ENCODE measurements around the gene CYP46A1.

Gene CYP46A1

GRCh38 chr14:99702115-99702514 is 18.0 kb downstream of the CYP46A1 start:
- no peak overlapping the region for H3K4me3 ChIP-seq (ENCODE audit: control insufficient read depth in 1 of 7, extremely low read depth in 1 of 7, insufficient read depth in 4 of 7, low read depth in 2 of 7, low read length in 6 of 7)
- no peak overlapping the region for H3K27ac ChIP-seq (ENCODE audit: insufficient read depth in 1 of 2, low read depth in 1 of 2, low read length in 2 of 2, poor library complexity in 1 of 2, severe bottlenecking in 2 of 2)
- DNase-seq: no peak
- H3K27me3 ChIP-seq (replicated peaks in 2 of 5; ENCODE audit: control insufficient read depth in 4 of 5, insufficient read depth in 5 of 5, low read length in 4 of 5): peaks cover 0 to 35% (median 5%) of the 10 kb centered on the region in 5 experiments
- no peaks in the 10 kb centered on the region for H3K36me3 ChIP-seq (ENCODE audit: control insufficient read depth in 4 of 4, insufficient read depth in 4 of 4, low read length in 3 of 4)
- POLR2A ChIA-PET: no interaction called here
- no peaks in the 10 kb centered on the region for H3K4me1 ChIP-seq (ENCODE audit: control extremely low read depth in 1 of 4, control insufficient read depth in 4 of 4, insufficient read depth in 4 of 4, low read length in 3 of 4)
- peaks cover 4 to 20% (median 13%) of the 10 kb centered on the region in 5 experiments for H3K9me3 ChIP-seq (ENCODE audit: control extremely low read depth in 1 of 5, control insufficient read depth in 4 of 5, insufficient read depth in 2 of 5, low read depth in 1 of 5, low read length in 4 of 5)
- CTCF ChIA-PET: interaction anchor here (1.7 to 2.4 kb wide), 2 partner anchors 14 to 17 kb away, joined by 3 to 5 read pairs; partner anchors contain the start of gene CYP46A1

GRCh38 chr14:99703381-99703780 is 19.3 kb downstream of the CYP46A1 start:
- 92% methylated on average over 2 of the region's 3 CpGs for WGBS (ENCODE audit: insufficient coverage)
- Histone ChIP-seq H3K9me3 (ENCODE audit: control extremely low read depth in 1 of 5, control insufficient read depth in 4 of 5, insufficient read depth in 2 of 5, low read depth in 1 of 5, low read length in 4 of 5) (peaks cover 4 to 20% (median 10%) of the 10 kb centered on the region in 5 experiments), H3K4me3 (ENCODE audit: control insufficient read depth in 1 of 7, extremely low read depth in 1 of 7, insufficient read depth in 4 of 7, low read depth in 2 of 7, low read length in 6 of 7) (no peak overlapping the region), H3K27ac (ENCODE audit: insufficient read depth in 1 of 2, low read depth in 1 of 2, low read length in 2 of 2, poor library complexity in 1 of 2, severe bottlenecking in 2 of 2) (no peak overlapping the region), H3K36me3 (ENCODE audit: control insufficient read depth in 4 of 4, insufficient read depth in 4 of 4, low read length in 3 of 4) (no peaks in the 10 kb centered on the region), H3K27me3 (replicated peaks in 2 of 5; ENCODE audit: control insufficient read depth in 4 of 5, insufficient read depth in 5 of 5, low read length in 4 of 5) (peaks cover 0 to 23% (median 3%) of the 10 kb centered on the region in 5 experiments), H3K4me1 (ENCODE audit: control extremely low read depth in 1 of 4, control insufficient read depth in 4 of 4, insufficient read depth in 4 of 4, low read length in 3 of 4) (no peaks in the 10 kb centered on the region)
- POLR2A ChIA-PET: no interaction called here
- no peak for DNase-seq
- CTCF ChIA-PET: interaction anchor here (1.7 kb wide), 1 partner anchor 15 kb away, joined by 3 read pairs; no protein-coding TSS in a partner anchor

GRCh38 chr14:99704037-99704436 is 19.9 kb downstream of the CYP46A1 start:
- H3K4me3 ChIP-seq (ENCODE audit: control insufficient read depth in 1 of 7, extremely low read depth in 1 of 7, insufficient read depth in 4 of 7, low read depth in 2 of 7, low read length in 6 of 7): no peak overlapping the region
- POLR2A ChIA-PET: no interaction called here
- no peak overlapping the region for H3K27ac ChIP-seq (ENCODE audit: insufficient read depth in 1 of 2, low read depth in 1 of 2, low read length in 2 of 2, poor library complexity in 1 of 2, severe bottlenecking in 2 of 2)
- no peaks in the 10 kb centered on the region for H3K36me3 ChIP-seq (ENCODE audit: control insufficient read depth in 4 of 4, insufficient read depth in 4 of 4, low read length in 3 of 4)
- CTCF ChIA-PET: interaction anchor here (1.2 to 1.7 kb wide), 2 partner anchors 16 to 20 kb away, joined by 3 read pairs; partner anchors contain the start of gene CYP46A1
- no peaks in the 10 kb centered on the region for H3K4me1 ChIP-seq (ENCODE audit: control extremely low read depth in 1 of 4, control insufficient read depth in 4 of 4, insufficient read depth in 4 of 4, low read length in 3 of 4)
- H3K9me3 ChIP-seq (ENCODE audit: control extremely low read depth in 1 of 5, control insufficient read depth in 4 of 5, insufficient read depth in 2 of 5, low read depth in 1 of 5, low read length in 4 of 5): peaks cover 4 to 23% (median 10%) of the 10 kb centered on the region in 5 experiments
- no peak for DNase-seq
- no CpG with 5 or more reads among the region's 2 CpGs for WGBS (ENCODE audit: insufficient coverage)
- H3K27me3 ChIP-seq (replicated peaks in 2 of 5; ENCODE audit: control insufficient read depth in 4 of 5, insufficient read depth in 5 of 5, low read length in 4 of 5): peaks cover 0 to 16% (median 3%) of the 10 kb centered on the region in 5 experiments

- Histone ChIP-seq H3K36me3 (ENCODE audit: control insufficient read depth in 4 of 4, insufficient read depth in 4 of 4, low read length in 3 of 4) (no peaks in the 10 kb centered on the region), H3K9me3 (ENCODE audit: control extremely low read depth in 1 of 5, control insufficient read depth in 4 of 5, insufficient read depth in 2 of 5, low read depth in 1 of 5, low read length in 4 of 5) (peaks cover 4 to 34% (median 10%) of the 10 kb centered on the region in 5 experiments), H3K4me1 (ENCODE audit: control extremely low read depth in 1 of 4, control insufficient read depth in 4 of 4, insufficient read depth in 4 of 4, low read length in 3 of 4) (no peaks in the 10 kb centered on the region), H3K4me3 (ENCODE audit: control insufficient read depth in 1 of 7, extremely low read depth in 1 of 7, insufficient read depth in 4 of 7, low read depth in 2 of 7, low read length in 6 of 7) (no peak overlapping the region), H3K27ac (ENCODE audit: insufficient read depth in 1 of 2, low read depth in 1 of 2, low read length in 2 of 2, poor library complexity in 1 of 2, severe bottlenecking in 2 of 2) (no peak overlapping the region), H3K27me3 (replicated peaks in 2 of 5; ENCODE audit: control insufficient read depth in 4 of 5, insufficient read depth in 5 of 5, low read length in 4 of 5) (peaks cover 0 to 14% (median 4%) of the 10 kb centered on the region in 5 experiments)
- ChIA-PET CTCF (no interaction called here), POLR2A (no interaction called here)
- no peak for DNase-seq
- WGBS (ENCODE audit: insufficient coverage): 78% methylated on average over 6 of the region's 8 CpGs
These were observed 22.2 kb downstream of the CYP46A1 start for GRCh38 chr14:99706107-99706900.

- peaks cover 0 to 19% (median 7%) of the 10 kb centered on the region in 5 experiments for H3K27me3 ChIP-seq (replicated peaks in 2 of 5; ENCODE audit: control insufficient read depth in 4 of 5, insufficient read depth in 5 of 5, low read length in 4 of 5)
- WGBS (ENCODE audit: insufficient coverage): 93% methylated on average over 2 of the region's 2 CpGs
- no peak overlapping the region for H3K4me3 ChIP-seq (ENCODE audit: control insufficient read depth in 1 of 7, extremely low read depth in 1 of 7, insufficient read depth in 4 of 7, low read depth in 2 of 7, low read length in 6 of 7)
- no peaks in the 10 kb centered on the region for H3K4me1 ChIP-seq (ENCODE audit: control extremely low read depth in 1 of 4, control insufficient read depth in 4 of 4, insufficient read depth in 4 of 4, low read length in 3 of 4)
- no peak for DNase-seq
- no peak overlapping the region for H3K27ac ChIP-seq (ENCODE audit: insufficient read depth in 1 of 2, low read depth in 1 of 2, low read length in 2 of 2, poor library complexity in 1 of 2, severe bottlenecking in 2 of 2)
- POLR2A ChIA-PET: no interaction called here
- no peaks in the 10 kb centered on the region for H3K36me3 ChIP-seq (ENCODE audit: control insufficient read depth in 4 of 4, insufficient read depth in 4 of 4, low read length in 3 of 4)
- H3K9me3 ChIP-seq (ENCODE audit: control extremely low read depth in 1 of 5, control insufficient read depth in 4 of 5, insufficient read depth in 2 of 5, low read depth in 1 of 5, low read length in 4 of 5): peaks cover 2 to 29% (median 10%) of the 10 kb centered on the region in 5 experiments
- CTCF ChIA-PET: interaction anchor here (0.6 kb wide), 1 partner anchor 39 kb away, joined by 4 read pairs; no protein-coding TSS in a partner anchor
These were observed 23.3 kb downstream of the CYP46A1 start for GRCh38 chr14:99707420-99707819.

GRCh38 chr14:99707921-99708320 is 23.8 kb downstream of the CYP46A1 start:
- no peaks in the 10 kb centered on the region for H3K4me1 ChIP-seq (ENCODE audit: control extremely low read depth in 1 of 4, control insufficient read depth in 4 of 4, insufficient read depth in 4 of 4, low read length in 3 of 4)
- DNase-seq: no peak
- ChIA-PET CTCF (no interaction called here), POLR2A (no interaction called here)
- peaks cover 0 to 19% (median 7%) of the 10 kb centered on the region in 5 experiments for H3K27me3 ChIP-seq (replicated peaks in 2 of 5; ENCODE audit: control insufficient read depth in 4 of 5, insufficient read depth in 5 of 5, low read length in 4 of 5)
- 100% methylated on average over 9 of the region's 9 CpGs for WGBS (ENCODE audit: insufficient coverage)
- H3K36me3 ChIP-seq (ENCODE audit: control insufficient read depth in 4 of 4, insufficient read depth in 4 of 4, low read length in 3 of 4): no peaks in the 10 kb centered on the region
- H3K9me3 ChIP-seq (ENCODE audit: control extremely low read depth in 1 of 5, control insufficient read depth in 4 of 5, insufficient read depth in 2 of 5, low read depth in 1 of 5, low read length in 4 of 5): peaks cover 0 to 29% (median 9%) of the 10 kb centered on the region in 5 experiments
- no peak overlapping the region for H3K27ac ChIP-seq (ENCODE audit: insufficient read depth in 1 of 2, low read depth in 1 of 2, low read length in 2 of 2, poor library complexity in 1 of 2, severe bottlenecking in 2 of 2)
- no peak overlapping the region for H3K4me3 ChIP-seq (ENCODE audit: control insufficient read depth in 1 of 7, extremely low read depth in 1 of 7, insufficient read depth in 4 of 7, low read depth in 2 of 7, low read length in 6 of 7)

- ChIA-PET POLR2A (no interaction called here), CTCF (no interaction called here)
- DNase-seq: no peak
- peaks cover 0 to 24% (median 5%) of the 10 kb centered on the region in 5 experiments for H3K9me3 ChIP-seq (ENCODE audit: control extremely low read depth in 1 of 5, control insufficient read depth in 4 of 5, insufficient read depth in 2 of 5, low read depth in 1 of 5, low read length in 4 of 5)
- H3K36me3 ChIP-seq (ENCODE audit: control insufficient read depth in 4 of 4, insufficient read depth in 4 of 4, low read length in 3 of 4): no peaks in the 10 kb centered on the region
- peaks cover 0 to 19% (median 7%) of the 10 kb centered on the region in 5 experiments for H3K27me3 ChIP-seq (replicated peaks in 2 of 5; ENCODE audit: control insufficient read depth in 4 of 5, insufficient read depth in 5 of 5, low read length in 4 of 5)
- no peak overlapping the region for H3K27ac ChIP-seq (ENCODE audit: insufficient read depth in 1 of 2, low read depth in 1 of 2, low read length in 2 of 2, poor library complexity in 1 of 2, severe bottlenecking in 2 of 2)
- H3K4me3 ChIP-seq (ENCODE audit: control insufficient read depth in 1 of 7, extremely low read depth in 1 of 7, insufficient read depth in 4 of 7, low read depth in 2 of 7, low read length in 6 of 7): no peak overlapping the region
- WGBS (ENCODE audit: insufficient coverage): 74% methylated on average over 5 of the region's 7 CpGs
- H3K4me1 ChIP-seq (ENCODE audit: control extremely low read depth in 1 of 4, control insufficient read depth in 4 of 4, insufficient read depth in 4 of 4, low read length in 3 of 4): no peaks in the 10 kb centered on the region
These were observed 24.4 kb downstream of the CYP46A1 start for GRCh38 chr14:99708449-99708848.
